ENCODE measurements around the gene COX7B2.

Gene COX7B2

DNA sequence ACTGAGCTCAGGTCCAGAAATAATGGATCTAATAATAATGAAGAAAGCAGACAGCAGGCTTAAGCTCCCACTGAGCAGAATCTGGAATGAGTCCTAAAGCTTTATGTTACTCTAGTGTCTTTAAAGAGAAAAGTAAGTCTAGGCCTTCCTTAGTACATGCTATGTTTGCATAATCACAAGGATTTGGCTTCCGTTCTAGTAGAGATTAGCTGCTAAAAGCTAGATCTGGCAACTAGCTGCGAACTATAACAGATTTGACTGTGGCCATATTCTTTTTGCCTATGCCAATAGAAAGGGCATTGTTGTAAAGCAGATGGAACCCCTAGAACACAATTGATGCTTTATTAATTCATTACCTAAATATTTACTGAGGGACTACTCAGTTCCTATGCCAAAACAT lies 19.0 kb downstream of the COX7B2 start:
- DNase-seq (ENCODE audit: low read depth in 2 of 3, low spot score in 1 of 3), result no peak

DNA sequence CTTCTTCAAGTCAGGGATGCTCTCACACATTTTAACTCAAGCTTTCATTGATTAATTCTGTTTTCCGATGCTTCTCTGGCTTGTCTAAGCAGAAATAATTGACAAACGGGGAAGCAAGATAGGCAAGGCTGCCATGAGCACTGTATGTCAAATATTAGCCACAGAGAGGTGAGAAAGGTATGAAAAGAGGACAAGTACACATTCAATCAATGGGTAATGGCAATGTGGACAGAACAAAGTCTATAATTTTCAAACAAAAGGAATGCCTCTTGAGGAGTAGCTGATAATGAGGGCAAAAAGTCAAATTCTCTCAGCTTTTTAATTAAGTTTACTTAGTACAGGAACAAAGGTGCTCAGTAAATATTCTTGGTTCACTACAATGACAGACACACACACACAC lies 19.6 kb downstream of the COX7B2 start:
- no peak for DNase-seq (ENCODE audit: low read depth in 2 of 3, low spot score in 1 of 3)

DNA sequence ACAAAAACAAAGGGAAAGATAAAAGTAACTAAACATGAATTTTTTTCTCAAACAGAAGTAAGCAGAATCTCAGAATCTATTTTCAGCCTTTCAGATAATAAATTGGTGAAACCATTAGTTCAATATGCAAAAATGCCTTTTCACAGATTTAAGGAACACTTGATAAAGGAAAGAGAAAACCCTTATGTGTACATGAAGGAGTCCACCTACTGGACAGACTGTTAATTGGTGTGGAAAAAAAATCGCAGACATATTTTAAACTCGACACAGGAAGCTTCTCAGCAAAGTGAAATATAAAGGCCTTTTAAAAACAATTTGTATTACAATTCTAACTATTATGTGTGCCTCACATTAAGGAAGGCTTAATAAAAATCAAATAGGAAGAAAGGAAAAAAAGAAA lies 22.3 kb downstream of the COX7B2 start:
- no peak for DNase-seq (ENCODE audit: low read depth in 2 of 3, low spot score in 1 of 3)

DNA sequence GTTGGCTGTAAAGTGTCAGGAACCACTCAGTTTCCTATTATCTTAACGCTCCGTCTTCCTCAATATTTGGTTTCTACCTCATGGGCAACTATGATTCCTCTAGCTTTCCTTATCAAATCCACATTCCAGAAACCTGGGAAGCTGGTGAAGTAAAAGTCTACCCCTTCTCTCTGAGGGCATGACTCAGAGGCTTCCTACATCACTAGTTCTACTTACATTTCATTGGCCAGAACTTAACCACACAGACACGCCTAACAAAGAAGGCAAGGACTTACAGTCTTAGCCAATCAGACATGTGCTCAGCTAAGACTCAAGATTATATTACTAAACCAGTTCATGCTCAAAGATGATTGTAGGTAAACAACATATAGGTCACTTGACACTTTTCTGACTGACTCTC lies 30.4 kb downstream of the COX7B2 start:
- DNase-seq (ENCODE audit: low read depth in 2 of 3, low spot score in 1 of 3), result no peak

DNA sequence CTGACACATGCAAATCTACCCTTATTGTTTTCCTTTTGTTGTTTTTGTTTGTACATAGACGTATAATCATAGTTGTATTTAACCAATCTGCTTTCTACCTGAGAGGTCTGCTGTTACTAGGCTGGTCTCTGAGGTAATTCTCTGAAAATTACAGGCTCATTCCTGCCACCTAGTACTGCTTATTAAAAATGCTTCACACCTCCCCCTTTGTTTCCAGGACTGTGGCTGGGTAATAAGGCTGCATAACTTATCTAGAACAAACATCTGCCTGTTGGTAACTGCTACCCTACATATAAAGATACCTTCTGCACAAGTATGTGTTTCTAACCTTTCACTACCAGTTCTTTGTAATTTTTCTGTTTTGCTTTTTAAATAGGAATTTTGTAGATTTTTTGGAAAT lies 34.2 kb downstream of the COX7B2 start:
- DNase-seq (ENCODE audit: low read depth in 2 of 3, low spot score in 1 of 3), result no peak

DNA sequence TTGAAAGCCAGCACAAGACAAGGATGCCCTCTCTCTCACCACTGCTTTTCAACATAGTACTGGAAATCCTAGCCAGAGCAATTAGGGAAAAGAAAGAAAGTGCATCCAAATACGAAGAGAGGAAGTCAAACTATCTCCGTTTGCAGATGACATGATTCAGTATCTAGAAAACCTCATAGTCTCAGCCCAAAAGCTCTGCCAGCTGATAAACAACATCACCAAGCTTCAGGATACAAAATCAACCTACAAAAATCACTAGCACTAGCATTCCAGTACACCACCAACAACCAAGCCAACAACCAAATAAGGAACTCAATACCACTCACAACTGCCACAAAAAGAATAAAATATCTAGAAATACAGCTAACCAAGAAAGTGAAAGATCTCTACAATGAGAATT lies 38.6 kb downstream of the COX7B2 start:
- DNase-seq (ENCODE audit: low read depth in 2 of 3, low spot score in 1 of 3), result no peak

DNA sequence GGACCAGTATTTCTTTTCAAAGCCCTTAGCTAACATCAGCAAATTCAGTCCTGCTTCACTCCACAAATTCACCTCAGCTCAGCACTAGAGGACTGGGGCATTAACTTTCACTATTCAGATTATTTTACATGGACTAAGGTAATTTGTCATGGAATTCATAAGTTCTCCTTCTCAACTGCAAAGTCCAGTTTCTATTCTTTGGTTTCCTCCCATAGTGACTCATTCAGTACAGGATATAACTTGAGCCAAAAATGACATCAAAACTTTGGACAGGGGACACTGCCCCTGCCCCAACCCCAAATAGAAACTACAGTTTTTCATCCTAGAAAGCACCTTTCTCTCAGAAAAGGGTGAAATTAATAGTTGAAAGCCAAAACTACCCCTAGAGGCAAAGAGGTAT lies 52.7 kb downstream of the COX7B2 start:
- DNase-seq (ENCODE audit: low read depth in 2 of 3, low spot score in 1 of 3), result no peak

DNA sequence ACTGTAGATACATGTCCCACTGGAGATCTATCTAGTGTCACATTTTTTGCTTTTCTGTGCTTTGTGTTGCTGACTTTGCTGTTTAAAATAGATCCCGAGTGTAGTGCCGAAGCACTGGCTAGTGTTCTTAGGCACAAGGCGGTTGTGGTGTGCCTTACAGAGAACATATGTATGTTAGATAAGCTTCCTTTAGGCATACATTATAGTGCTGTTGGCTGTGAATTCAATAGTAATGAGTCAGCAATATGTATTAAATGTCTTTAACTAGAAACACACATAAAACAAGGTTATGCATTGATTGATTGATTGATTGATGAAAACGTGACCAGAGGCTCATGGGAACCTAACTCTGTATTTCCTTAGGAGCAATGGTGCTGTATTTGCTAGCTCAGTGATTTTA lies 56.2 kb downstream of the COX7B2 start:
- no peak for DNase-seq (ENCODE audit: low read depth in 2 of 3, low spot score in 1 of 3)

DNA sequence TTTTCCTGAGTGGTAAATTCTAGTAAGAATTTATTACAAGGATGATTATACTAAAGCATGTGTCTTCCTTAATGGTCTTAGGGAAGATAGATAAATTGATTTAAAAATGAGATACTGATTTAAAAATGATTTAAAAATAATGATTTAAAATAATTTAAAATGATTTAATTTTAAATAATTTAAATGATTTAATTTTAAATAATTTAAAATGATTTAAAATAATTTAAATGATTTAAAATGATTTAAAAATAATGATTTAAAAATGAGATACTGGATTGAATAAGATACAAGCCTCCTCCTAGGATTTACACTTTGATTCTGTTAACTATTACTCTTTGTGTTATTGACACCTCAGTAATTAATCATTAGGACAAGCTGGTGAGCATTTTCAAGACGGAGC lies 59.0 kb downstream of the COX7B2 start:
- no peak for DNase-seq (ENCODE audit: low read depth in 2 of 3, low spot score in 1 of 3)

DNA sequence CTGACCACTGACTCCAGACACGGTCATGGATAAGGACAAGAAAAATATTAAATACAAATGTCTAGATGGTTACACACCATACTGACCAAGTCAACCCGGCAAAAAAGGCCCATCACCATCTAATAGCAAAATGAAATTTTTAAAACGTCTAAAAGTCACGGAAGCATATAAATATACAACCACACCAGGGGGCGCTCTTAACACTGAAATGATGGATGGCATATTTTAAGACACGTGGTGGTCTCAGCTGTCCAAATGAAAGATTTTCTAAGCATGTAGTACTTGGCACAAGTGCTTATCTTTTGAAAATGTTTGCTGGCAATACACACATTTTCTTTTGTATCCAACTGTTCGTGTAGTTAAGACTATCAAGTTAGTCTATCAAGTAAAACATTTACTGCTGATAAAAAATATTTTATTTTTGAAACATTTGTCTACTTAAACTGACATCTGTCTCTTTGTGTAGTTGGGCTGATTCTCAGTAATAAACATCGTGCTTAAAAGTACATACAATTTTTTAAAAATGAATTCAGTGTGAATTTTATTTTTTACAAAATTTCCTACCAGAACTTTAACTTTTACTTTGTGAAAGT lies 64.6 kb downstream of the COX7B2 start:
- DNase-seq (ENCODE audit: low read depth in 2 of 3, low spot score in 1 of 3), result peak in 2 of 3 donors; percentile 15 to 58

DNA sequence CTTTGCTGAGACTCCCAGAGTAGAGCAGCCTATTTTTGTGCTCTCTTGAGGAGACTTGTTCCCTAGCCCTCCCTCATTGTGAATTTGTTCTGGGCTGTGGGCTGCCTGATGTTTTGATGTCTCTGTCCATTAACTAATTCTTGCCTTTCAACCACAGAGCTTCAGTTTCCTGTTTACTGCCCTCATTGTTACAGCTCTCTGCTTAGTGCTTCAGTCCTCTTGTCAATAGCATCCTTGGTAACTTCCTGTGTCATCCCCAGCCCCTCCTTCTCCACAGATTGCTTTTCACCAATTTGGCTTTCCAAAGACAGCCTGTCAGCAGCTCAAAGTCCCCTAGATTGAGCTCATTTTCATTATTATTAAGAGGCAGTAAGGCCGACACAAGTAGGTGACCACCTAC lies 69.9 kb downstream of the COX7B2 start:
- no peak for DNase-seq (ENCODE audit: low read depth in 2 of 3, low spot score in 1 of 3)

DNA sequence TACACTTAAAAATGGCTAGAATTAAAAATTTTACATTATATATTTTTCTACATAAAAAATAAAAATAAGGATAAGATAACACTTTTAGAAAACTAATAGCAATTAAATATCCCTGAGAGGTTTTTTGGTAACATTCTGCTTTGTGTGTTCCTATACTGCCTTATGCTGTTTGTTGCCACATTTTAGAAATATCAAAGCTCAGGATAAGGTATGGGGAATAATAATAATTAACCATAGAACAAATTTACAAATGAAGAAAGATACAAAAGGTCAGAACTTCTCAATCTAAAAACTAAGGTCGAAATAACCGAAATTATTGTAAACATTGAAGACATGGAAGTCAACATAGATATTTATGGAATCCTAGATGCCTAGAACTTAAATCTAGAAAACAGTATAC lies 71.4 kb downstream of the COX7B2 start:
- DNase-seq (ENCODE audit: low read depth in 2 of 3, low spot score in 1 of 3), result no peak

DNA sequence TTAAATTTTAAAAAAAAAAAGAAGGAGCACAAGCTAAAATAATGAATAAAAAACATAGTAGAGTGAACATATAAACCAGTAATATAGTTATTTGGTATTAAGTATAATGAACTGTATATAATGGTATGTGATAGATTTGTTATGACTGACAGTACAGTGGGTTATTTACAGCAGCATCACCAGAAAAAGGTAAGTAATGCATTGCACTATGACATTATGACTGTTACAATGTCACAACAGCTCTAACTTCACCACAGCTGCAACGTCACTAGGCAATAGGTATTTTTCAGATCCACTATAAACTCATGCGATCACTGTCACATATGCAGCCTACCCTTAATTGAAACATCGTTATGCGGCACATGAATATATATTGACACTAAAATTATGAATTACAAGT lies 72.5 kb downstream of the COX7B2 start:
- DNase-seq (ENCODE audit: low read depth in 2 of 3, low spot score in 1 of 3), result no peak

DNA sequence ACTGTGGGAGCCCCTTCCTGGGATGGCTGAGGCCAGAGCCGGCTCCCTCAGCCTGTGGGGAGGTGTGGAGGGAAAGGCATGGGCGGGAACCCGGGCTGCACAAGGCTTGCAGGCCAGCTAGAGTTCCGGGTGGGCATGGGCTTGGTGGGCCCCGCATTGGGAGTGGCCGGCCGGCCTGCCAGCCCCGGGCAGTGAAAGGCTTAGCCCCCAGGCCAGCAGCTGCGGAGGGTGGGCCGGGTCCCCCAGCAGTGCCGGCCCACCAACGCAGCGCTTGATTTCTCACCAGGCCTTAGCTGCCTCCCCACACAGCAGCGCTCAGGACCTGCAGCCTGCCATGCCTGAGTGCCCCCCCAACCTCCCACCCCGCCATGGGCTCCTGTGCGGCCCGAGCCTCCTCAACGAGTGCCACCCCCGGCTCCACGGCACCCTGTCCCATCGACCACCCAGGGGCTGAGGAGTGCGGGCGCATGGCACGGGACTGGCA lies 78.0 kb downstream of the COX7B2 start:
- DNase-seq (ENCODE audit: low read depth in 2 of 3, low spot score in 1 of 3), result no peak

DNA sequence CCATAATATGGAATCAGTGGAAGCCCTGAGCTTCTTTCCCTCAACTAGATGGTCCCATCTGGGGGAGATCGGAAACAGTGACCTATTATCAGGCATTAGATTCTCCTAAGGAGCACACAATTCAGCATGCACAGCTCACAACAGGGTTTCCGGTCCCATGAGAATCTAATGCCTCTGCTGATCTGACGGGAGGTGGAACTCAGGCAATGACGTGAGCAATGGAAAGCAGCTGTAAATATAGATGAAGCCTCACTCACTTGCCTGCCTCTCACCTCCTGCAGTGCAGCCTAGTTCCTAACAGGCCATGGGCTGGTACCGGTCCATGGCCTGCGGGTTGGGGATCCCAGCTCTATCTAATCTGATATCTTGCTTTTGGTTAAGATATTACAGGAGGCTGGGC lies 88.9 kb downstream of the COX7B2 start:
- DNase-seq (ENCODE audit: low read depth in 2 of 3, low spot score in 1 of 3), result no peak

DNA sequence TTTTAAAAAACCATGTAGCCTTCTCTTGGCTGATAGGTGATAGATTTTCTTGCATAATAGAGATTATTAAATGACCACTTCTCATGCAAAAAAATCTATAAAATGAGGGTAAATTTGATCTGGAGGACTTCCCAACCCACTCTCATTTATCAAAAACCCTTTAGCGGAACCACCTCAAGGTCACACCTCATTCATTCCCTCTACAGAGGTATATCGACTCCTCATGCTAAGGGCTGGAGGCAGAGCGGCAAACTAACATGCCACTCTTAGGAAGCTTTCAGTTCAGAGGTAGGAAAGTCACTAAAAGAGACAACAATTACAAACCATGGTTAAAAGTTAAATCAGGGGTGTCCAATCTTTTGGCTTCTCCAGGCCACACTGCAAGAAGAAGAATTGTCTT lies 90.0 kb downstream of the COX7B2 start:
- no peak for DNase-seq (ENCODE audit: low read depth in 2 of 3, low spot score in 1 of 3)

DNA sequence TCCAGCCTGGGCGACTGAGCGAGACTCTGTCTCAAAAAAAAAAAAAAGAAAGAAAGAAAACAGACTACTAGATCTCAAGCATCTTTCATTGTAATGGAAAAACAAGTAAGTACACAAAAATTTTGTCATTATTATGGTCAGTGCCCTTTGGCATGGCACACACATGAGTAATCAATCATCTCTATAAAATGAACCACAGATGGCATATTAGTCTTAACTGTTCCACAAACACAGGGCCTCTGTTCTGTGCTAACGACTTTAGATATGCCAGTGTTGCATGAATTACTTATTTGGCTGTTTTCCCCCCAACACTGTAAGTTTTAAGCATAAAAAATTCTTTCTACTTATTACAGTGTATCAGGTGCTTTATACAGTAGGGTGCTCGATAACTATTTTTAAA lies 90.4 kb downstream of the COX7B2 start:
- no peak for DNase-seq (ENCODE audit: low read depth in 2 of 3, low spot score in 1 of 3)

DNA sequence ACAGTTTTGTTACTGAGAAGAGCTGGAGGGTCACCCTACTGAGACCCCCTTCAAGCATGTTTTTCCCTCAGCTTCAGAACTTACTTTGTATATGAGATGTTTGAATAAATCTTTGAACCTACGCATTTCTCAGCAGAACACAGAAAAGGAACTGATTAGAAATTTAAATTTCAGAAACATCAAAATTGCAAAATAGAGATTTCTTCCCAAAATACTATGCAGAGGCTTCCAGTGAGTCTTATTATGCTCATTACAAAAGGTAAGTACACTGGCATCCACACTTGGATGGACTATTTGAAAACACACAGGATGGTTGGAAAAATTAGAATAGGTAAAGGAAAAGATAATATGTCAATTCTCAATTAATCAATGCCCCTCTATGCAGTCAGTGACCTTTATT lies 91.2 kb downstream of the COX7B2 start:
- no peak for DNase-seq (ENCODE audit: low read depth in 2 of 3, low spot score in 1 of 3)

DNA sequence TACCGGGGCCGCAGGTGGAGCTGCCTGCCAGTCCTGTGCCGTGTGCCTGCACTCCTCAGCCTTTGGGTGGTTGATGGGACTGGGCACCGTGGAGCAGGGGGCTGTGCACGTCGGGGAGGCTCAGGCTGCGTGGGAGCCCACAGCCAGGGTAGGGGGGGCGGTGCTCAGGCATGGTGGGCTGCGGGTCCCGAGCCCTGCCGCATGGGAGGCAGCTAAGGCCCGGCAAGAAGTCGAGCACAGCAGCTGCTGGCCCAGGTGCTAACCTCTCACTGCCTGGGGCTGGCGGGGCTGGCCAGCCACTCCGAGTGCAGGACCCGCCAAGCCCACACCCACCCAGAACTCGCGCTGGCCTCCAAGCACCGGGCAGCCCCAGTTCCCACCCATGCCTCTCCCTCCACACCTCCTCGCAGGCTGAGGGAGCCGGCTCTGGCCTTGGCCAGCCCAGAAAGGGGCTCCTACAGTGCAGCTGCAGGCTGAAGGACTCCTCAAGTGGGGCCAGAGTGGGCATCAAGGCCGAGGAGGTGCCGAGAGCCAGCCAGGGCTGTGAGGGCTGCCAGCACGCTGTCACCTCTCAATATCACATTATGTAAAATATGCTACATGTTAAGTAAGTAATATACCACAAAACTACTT lies 104.1 kb downstream of the COX7B2 start:
- DNase-seq (ENCODE audit: low read depth in 2 of 3, low spot score in 1 of 3), result no peak

DNA sequence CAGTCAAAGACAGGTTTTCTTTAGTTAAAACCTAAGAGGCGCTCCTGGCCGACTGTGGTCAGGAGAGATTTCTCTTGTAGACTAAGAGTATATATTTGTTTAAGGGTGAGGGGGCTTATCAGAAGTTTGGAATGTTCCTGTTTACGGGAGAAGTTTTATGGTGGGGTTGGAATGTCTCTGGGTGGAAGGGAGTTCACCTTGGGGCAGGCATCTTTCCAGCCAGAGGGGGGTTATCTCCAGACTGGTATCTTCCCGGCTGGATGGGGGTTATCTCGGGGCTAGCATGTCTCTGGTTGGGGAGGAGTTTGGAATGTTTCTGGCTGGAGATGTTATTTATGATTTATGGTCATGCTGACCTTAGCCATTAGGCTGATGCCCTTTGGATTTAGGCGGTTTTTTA lies 116.0 kb downstream of the COX7B2 start:
- DNase-seq (ENCODE audit: low read depth in 2 of 3, low spot score in 1 of 3), result no peak

DNA sequence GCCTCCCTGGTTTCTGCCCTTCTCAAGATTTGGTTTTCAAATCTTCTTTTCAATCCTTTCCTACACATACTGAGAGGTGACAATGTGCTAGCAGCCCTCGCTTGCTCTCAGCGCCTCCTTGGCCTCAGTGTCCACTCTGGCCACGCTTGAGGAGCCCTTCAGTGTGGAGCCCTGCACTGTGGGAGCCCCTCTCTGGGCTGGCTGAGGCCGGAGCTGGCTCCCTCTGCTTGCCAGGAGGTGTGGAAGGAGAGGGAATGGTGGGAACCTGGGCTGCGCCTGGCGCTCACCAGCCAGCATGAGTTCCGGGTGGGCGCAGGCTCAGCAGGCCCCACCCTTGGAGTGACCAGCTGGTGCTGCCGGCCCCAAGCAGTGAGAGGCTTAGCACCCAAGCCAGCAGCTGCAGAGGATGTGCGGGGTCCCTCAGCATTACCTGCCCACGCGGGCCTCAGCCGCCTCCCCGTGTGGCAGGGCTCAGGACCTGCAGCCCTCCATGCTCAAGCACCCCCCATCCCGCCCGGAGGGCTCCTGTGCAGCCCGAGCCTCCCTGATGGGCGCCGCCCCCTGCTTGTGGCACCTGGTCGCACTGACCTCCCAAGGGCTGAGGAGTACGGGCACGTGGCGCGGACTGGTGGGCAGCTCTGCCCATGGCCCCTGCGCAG lies 127.5 kb downstream of the COX7B2 start:
- no peak for DNase-seq (ENCODE audit: low read depth in 2 of 3, low spot score in 1 of 3)

DNA sequence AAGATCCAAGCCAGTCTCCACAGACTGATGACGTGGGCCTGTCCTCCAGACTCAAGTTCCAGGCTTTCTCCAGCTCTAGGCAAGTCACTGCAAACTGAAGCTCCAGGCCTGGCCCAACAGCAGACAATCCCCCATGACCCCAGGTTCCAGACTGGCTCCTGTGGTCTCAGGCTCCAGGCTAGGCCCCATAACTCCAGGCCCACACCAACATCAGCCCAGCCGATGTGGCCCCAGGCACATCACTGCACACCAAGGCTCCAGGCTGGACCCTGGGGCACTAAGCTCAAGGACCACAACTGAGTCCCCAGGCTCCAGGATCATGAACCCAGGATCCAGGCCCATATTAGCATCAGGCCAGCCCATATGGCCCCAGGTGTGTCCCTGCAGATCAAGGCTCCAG lies 143.6 kb downstream of the COX7B2 start:
- no peak for DNase-seq (ENCODE audit: low read depth in 2 of 3, low spot score in 1 of 3)

DNA sequence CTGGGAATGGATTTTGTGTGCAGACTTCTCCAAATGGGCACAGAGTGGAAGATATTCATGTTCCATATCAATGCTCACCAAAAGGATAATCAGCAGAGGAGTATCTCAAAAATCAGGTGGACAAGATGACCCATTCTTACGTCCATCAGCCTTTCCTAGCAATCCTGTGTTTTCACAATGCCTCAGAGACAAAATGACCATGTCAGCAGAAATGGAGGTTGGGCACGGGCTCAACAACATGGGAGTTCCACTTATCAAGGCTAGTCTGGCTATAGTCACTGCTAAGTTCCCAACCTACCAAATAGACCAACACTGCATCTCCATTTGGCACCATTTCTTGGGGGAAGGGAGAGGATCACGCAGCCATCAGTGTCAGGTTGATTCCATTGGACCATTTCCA lies 179.0 kb downstream of the COX7B2 start:
- no peak for DNase-seq (ENCODE audit: low read depth in 2 of 3, low spot score in 1 of 3)
